Naive B cell (primary cell): ENCODE data around the gene SLC8A1. TPM values are rescaled to one million over a fixed set of nuclear protein-coding genes. Genes with fewer than 3 reads are reported as not detected.

Experiments
- ATAC-seq, 2 donors: fragments of 150-1000 bp; cut with Tn5 transposase; 2 replicates each; pipeline ENCODE4 v1.10.0; 2021; ENCODE audit warnings: low read depth in 2 of 2, mild to moderate bottlenecking in 2 of 2, moderate library complexity in 2 of 2
- DNase-seq: peaks from one replicate; pipeline ENCODE4 v3.0.0; 2022
- H3K27ac Mint-ChIP-seq, 6 donors: one replicate each; pipeline ENCODE4 v1.8.0; 2020 to 2022; ENCODE audit warnings: mild to moderate bottlenecking in 6 of 6, mixed read lengths in 6 of 6, moderate library complexity in 5 of 6, inconsistent platforms in 2 of 6
- H3K27me3 Mint-ChIP-seq, 3 donors: one replicate each; pipeline ENCODE4 v1.8.0; 2021 to 2022; ENCODE audit warnings: mixed read lengths in 3 of 3, mild to moderate bottlenecking in 1 of 3
- H3K36me3 Mint-ChIP-seq, 2 donors: one replicate each; pipeline ENCODE4 v1.8.0; 2020 to 2022; ENCODE audit warnings: mixed read lengths in 2 of 2, inconsistent platforms in 1 of 2, mild to moderate bottlenecking in 1 of 2
- H3K4me1 Mint-ChIP-seq, 3 donors: one replicate each; pipeline ENCODE4 v1.8.0; 2020 to 2022; ENCODE audit warnings: mixed read lengths in 3 of 3, inconsistent platforms in 1 of 3, mild to moderate bottlenecking in 1 of 3, moderate library complexity in 1 of 3
- H3K4me3 Mint-ChIP-seq, 8 donors: one replicate each; pipeline ENCODE4 v1.8.0; 2020 to 2022; ENCODE audit warnings: mild to moderate bottlenecking in 8 of 8, mixed read lengths in 8 of 8, moderate library complexity in 8 of 8, inconsistent platforms in 2 of 8
- H3K9me3 Mint-ChIP-seq, 7 donors: one replicate each; pipeline ENCODE4 v1.8.0; 2020 to 2022; ENCODE audit warnings: mixed read lengths in 7 of 7, mild to moderate bottlenecking in 5 of 7, inconsistent platforms in 2 of 7, moderate library complexity in 1 of 7
- polyA plus RNA-seq, 6 donors: library from polyadenylated mRNA; unstranded; fragments of 300-500 nt; fragmentation: Illumina TruSeq; gene quantifications; one replicate each; pipeline ENCODE4 v1.2.3, GENCODE V29; 2021; ENCODE audit warnings: low read depth in 6 of 6

The SLC8A1 gene
- polyA plus RNA-seq, 6 donors from 2014 or later: 0.04 TPM; not detected in 5

DNA sequence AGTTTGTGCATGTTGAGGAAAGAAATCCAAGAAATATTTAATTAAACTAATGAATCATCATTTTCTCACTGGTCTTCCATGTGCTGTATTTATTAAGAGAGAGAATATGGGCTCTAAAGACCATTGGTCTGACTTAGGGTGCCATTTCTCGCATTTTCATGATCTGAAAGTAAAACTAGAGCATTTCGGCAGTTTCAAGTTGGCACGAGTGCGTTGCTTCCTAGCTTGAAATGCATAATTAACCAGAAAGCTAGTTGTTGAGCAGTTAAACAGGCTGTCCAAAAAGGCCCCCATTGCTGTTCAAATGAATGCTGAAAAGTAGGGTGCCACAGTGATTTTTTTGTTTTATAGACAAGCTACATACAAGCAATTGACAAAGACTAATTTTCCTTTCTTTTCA is 47.4 kb downstream of the SLC8A1 start:
- Mint-ChIP-seq H3K27ac (no peak overlapping the region), H3K36me3 (no peaks in the 10 kb centered on the region), H3K4me1 (no peaks in the 10 kb centered on the region), H3K27me3 (no peaks in the 10 kb centered on the region), H3K9me3 (no peaks in the 10 kb centered on the region), H3K4me3 (no peak overlapping the region)
- no peak for ATAC-seq
- DNase-seq: no peak

- DNase-seq: no peak
- H3K4me1 Mint-ChIP-seq: no peaks in the 10 kb centered on the region
- H3K27me3 Mint-ChIP-seq: no peaks in the 10 kb centered on the region
- peaks cover 0 to 2% (median 0%) of the 10 kb centered on the region in 7 donors for H3K9me3 Mint-ChIP-seq
- H3K4me3 Mint-ChIP-seq: no peak overlapping the region
- ATAC-seq: no peak
- H3K36me3 Mint-ChIP-seq: no peaks in the 10 kb centered on the region
- no peak overlapping the region for H3K27ac Mint-ChIP-seq
Observed at GRCh38 chr2:40403233-40403836, 48.6 kb downstream of the SLC8A1 start.

DNA sequence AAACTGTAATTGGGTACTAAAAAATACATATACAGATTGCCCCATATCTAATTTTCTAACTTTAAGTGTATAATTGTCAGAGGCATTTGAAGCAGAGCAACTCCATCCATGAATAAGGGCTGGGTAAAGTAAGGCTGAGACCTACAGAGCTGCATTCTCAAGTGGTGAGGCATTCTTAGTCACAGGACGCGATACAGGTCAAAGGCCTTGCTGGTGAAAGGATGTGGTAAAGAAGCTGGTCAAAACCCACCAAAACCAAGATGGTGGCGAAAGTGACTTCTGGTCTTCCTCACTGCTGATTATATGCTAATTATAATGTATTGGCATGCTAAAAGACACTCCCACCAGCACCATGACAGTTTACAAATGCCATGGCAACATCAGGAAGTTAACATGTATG is 50.0 kb downstream of the SLC8A1 start:
- Mint-ChIP-seq H3K4me1 (no peaks in the 10 kb centered on the region), H3K27ac (no peak overlapping the region), H3K9me3 (peaks cover 0 to 2% (median 0%) of the 10 kb centered on the region in 7 donors), H3K4me3 (no peak overlapping the region), H3K36me3 (no peaks in the 10 kb centered on the region), H3K27me3 (no peaks in the 10 kb centered on the region)
- ATAC-seq (no peak), DNase-seq (no peak)

DNA sequence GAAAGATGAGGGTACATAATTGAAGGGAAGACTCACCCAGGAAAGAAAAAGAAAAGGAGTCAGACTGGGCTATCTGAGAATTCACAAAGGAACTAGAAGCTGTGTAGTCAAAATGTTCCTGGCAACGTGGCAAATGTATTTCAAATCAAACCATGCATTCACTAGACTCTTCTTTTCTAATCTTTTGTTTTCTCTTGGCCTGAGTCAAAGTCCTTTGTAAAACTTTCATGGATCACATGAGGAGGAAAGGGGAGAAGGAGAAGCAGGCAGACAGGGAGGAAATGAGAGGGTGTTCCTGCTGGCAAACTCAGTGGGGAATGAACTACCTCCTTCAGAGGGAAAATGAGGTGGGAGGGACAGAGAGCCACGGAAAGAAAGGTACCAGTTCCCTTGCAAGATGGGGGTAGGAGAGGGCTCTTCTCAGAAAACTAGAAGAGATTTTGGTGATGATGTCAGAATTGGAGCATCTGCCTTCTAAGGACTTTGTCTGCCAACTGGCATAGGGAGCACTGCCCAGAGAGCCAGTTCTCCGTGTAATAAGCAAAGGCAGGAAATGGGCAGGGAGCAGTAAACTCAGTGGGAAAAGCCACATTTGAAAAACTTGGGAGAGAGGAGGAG is 51.4 kb downstream of the SLC8A1 start:
- Mint-ChIP-seq H3K4me1 (no peaks in the 10 kb centered on the region), H3K27ac (no peak overlapping the region), H3K4me3 (no peak overlapping the region), H3K27me3 (no peaks in the 10 kb centered on the region), H3K9me3 (peaks cover 0 to 2% (median 0%) of the 10 kb centered on the region in 7 donors), H3K36me3 (no peaks in the 10 kb centered on the region)
- DNase-seq (no peak), ATAC-seq (no peak)

- DNase-seq: no peak
- Mint-ChIP-seq H3K36me3 (no peaks in the 10 kb centered on the region), H3K27me3 (no peaks in the 10 kb centered on the region), H3K4me3 (no peak overlapping the region), H3K27ac (no peak overlapping the region), H3K9me3 (peaks cover 0 to 2% (median 0%) of the 10 kb centered on the region in 7 donors), H3K4me1 (no peaks in the 10 kb centered on the region)
- ATAC-seq: no peak
Observed at GRCh38 chr2:40397765-40398164, 54.1 kb downstream of the SLC8A1 start.

DNA sequence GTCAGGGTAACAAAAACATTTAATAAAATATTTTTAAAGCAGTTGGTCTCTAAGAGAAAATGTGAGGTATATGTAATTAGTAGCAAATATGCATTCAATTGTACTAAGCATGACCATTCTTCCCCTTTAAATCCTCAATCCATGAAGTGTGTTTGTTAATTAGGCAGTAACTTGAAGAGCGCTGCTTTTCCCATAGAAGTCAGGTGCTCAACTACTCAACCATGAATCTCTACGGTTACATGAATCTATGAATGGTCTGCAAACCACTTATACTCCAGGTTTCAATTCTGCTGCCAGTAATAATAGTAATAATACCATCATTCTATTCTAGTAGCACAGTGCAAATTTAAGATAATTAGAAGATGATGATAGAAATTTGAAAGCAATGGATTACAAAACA is 55.8 kb downstream of the SLC8A1 start:
- Mint-ChIP-seq H3K9me3 (peaks cover 0 to 2% (median 0%) of the 10 kb centered on the region in 7 donors), H3K27ac (no peak overlapping the region), H3K27me3 (no peaks in the 10 kb centered on the region), H3K36me3 (no peaks in the 10 kb centered on the region), H3K4me3 (no peak overlapping the region), H3K4me1 (no peaks in the 10 kb centered on the region)
- ATAC-seq (no peak), DNase-seq (no peak)

GRCh38 chr2:40395169-40396073 is 56.5 kb downstream of the SLC8A1 start:
- Mint-ChIP-seq H3K4me1 (no peaks in the 10 kb centered on the region), H3K4me3 (no peak overlapping the region), H3K27ac (no peak overlapping the region), H3K27me3 (no peaks in the 10 kb centered on the region), H3K36me3 (no peaks in the 10 kb centered on the region), H3K9me3 (peaks cover 0 to 2% (median 0%) of the 10 kb centered on the region in 7 donors)
- no peak for DNase-seq
- ATAC-seq: no peak

DNA sequence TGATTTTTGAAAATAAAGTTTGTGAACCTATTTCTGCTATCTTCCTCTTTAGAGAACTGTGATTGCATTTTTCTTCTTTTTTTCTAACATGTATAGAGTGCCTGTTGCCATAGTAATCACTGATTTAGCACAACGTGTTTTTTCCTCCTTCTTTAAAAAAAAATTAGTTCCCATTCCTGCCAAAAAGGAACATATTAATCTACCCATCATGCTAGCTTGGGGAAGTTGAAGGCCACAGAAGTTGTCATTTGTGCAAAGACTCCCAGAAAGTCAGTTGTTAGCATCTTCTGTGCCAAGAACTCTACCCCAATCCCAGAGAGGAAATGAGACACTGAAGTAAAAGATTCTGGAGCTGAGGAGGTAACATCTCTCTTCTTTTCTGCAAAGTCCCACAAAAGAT is 57.3 kb downstream of the SLC8A1 start:
- H3K4me3 Mint-ChIP-seq: no peak overlapping the region
- H3K27ac Mint-ChIP-seq: no peak overlapping the region
- H3K4me1 Mint-ChIP-seq: no peaks in the 10 kb centered on the region
- no peaks in the 10 kb centered on the region for H3K27me3 Mint-ChIP-seq
- peaks cover 0 to 2% (median 0%) of the 10 kb centered on the region in 7 donors for H3K9me3 Mint-ChIP-seq
- no peaks in the 10 kb centered on the region for H3K36me3 Mint-ChIP-seq
- DNase-seq (no peak), ATAC-seq (no peak)

DNA sequence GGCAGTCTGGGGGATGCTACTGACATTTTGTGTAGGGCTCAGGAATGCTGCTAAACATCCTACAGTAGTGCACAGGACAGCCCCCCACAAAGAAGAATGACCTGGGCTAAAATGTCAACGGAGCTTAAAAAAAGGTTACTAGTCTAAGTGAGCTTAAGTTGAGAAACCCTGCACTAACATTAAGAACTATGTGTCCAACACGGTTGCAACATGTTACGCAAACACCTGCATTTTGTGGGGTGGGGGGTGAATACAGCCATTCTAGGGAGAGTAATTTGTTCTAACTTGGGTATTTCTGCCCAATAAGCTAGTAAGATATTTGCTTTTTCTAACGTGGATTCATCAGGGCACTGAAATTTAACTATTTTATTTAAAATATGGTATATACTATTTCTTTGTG is 57.9 kb downstream of the SLC8A1 start:
- Mint-ChIP-seq H3K4me3 (no peak overlapping the region), H3K27me3 (no peaks in the 10 kb centered on the region), H3K9me3 (peaks cover 0 to 2% (median 0%) of the 10 kb centered on the region in 7 donors), H3K4me1 (no peaks in the 10 kb centered on the region), H3K27ac (no peak overlapping the region), H3K36me3 (no peaks in the 10 kb centered on the region)
- DNase-seq (no peak), ATAC-seq (no peak)

GRCh38 chr2:40388161-40388560 is 63.7 kb downstream of the SLC8A1 start:
- ATAC-seq: no peak
- no peak for DNase-seq
- Mint-ChIP-seq H3K4me1 (no peaks in the 10 kb centered on the region), H3K27ac (no peak overlapping the region), H3K27me3 (no peaks in the 10 kb centered on the region), H3K4me3 (no peak overlapping the region), H3K9me3 (peaks cover 0 to 2% (median 0%) of the 10 kb centered on the region in 7 donors), H3K36me3 (no peaks in the 10 kb centered on the region)

- peaks cover 0 to 9% of the 10 kb centered on the region in 2 donors for H3K36me3 Mint-ChIP-seq
- H3K9me3 Mint-ChIP-seq: peaks cover 8 to 19% (median 8%) of the 10 kb centered on the region in 7 donors
- ATAC-seq (no peak), DNase-seq (no peak)
- no peaks in the 10 kb centered on the region for H3K4me1 Mint-ChIP-seq
- H3K27ac Mint-ChIP-seq: no peak overlapping the region
- H3K27me3 Mint-ChIP-seq: no peaks in the 10 kb centered on the region
- no peak overlapping the region for H3K4me3 Mint-ChIP-seq
Observed at GRCh38 chr2:40386177-40386576, 65.7 kb downstream of the SLC8A1 start.

GRCh38 chr2:40384714-40385113 is 67.2 kb downstream of the SLC8A1 start:
- H3K4me3 Mint-ChIP-seq: no peak overlapping the region
- H3K4me1 Mint-ChIP-seq: no peaks in the 10 kb centered on the region
- no peak overlapping the region for H3K27ac Mint-ChIP-seq
- ATAC-seq: no peak
- no peaks in the 10 kb centered on the region for H3K27me3 Mint-ChIP-seq
- peaks cover 9 to 26% (median 14%) of the 10 kb centered on the region in 7 donors for H3K9me3 Mint-ChIP-seq
- DNase-seq: no peak
- peaks cover 0 to 12% of the 10 kb centered on the region in 2 donors for H3K36me3 Mint-ChIP-seq

DNA sequence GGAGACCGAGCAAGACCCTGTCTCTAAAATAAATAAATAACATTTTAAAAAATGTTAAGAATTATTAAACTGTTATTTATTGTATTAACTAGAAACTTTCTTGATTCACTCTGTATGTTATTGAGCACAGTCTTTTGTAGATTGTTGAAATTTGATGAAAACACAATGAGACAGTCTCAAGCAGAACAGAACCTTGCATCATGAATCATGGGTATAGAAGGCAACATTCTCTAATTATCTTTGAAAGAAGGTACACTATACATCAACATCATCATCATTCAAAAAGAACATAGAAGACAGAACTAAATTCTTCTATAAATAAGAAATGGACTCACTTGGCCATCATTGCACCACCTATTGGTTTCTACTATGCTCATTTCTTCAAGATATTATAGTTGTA is 67.7 kb downstream of the SLC8A1 start:
- no peak for DNase-seq
- H3K27me3 Mint-ChIP-seq: no peaks in the 10 kb centered on the region
- no peak for ATAC-seq
- H3K4me3 Mint-ChIP-seq: no peak overlapping the region
- peaks cover 2 to 12% of the 10 kb centered on the region in 2 donors for H3K36me3 Mint-ChIP-seq
- peaks cover 9 to 29% (median 16%) of the 10 kb centered on the region in 7 donors for H3K9me3 Mint-ChIP-seq
- no peak overlapping the region for H3K27ac Mint-ChIP-seq
- no peaks in the 10 kb centered on the region for H3K4me1 Mint-ChIP-seq

GRCh38 chr2:40380721-40381120 is 71.2 kb downstream of the SLC8A1 start:
- DNase-seq (no peak), ATAC-seq (no peak)
- H3K4me1 Mint-ChIP-seq: no peaks in the 10 kb centered on the region
- H3K36me3 Mint-ChIP-seq: peaks cover 7 to 12% of the 10 kb centered on the region in 2 donors
- H3K4me3 Mint-ChIP-seq: no peak overlapping the region
- no peaks in the 10 kb centered on the region for H3K27me3 Mint-ChIP-seq
- H3K27ac Mint-ChIP-seq: no peak overlapping the region
- peaks cover 11 to 36% (median 16%) of the 10 kb centered on the region in 7 donors for H3K9me3 Mint-ChIP-seq
